Thyroid gland (tissue), 4 donors: ENCODE results near the gene CCDC61. TPM values are rescaled to one million over a fixed set of nuclear protein-coding genes. Genes with fewer than 3 reads are reported as not detected.

Source experiments
- DNase-seq, 2 donors: peaks; one replicate each; pipeline ENCODE4 v3.0.0-alpha.2; 2019
- H3K27ac ChIP-seq, 3 donors: fragments of 200-600 bp; sonication (generic); 1 replicate in 2 of 3; 2 replicates in 1 of 3; pipeline ENCODE4 v1.5.1; 2016 to 2019; ENCODE audit warnings: mild to moderate bottlenecking in 1 of 3, moderate library complexity in 1 of 3
- H3K27me3 ChIP-seq: fragments of 200-600 bp; sonication (generic); one replicate; pipeline ENCODE4 v1.5.1; 2019
- H3K36me3 ChIP-seq, 2 donors: fragments of 200-600 bp; sonication (generic); one replicate each; pipeline ENCODE4 v1.5.1; 2016 to 2019
- H3K4me1 ChIP-seq, 2 donors: fragments of 200-600 bp; sonication (generic); one replicate each; pipeline ENCODE4 v1.5.1; 2017 to 2019
- H3K4me3 ChIP-seq, 3 donors: fragments of 200-600 bp; sonication (generic); replicated peaks in 1 of 3; 1 replicate in 2 of 3; 2 replicates in 1 of 3; pipeline ENCODE4 v1.5.1; 2016; ENCODE audit warnings: mild to moderate bottlenecking in 1 of 3
- H3K9me3 ChIP-seq: fragments of 200-600 bp; sonication (generic); one replicate; pipeline ENCODE4 v1.5.1; 2017
- CTCF ChIP-seq, 6 experiments: fragments of 200-600 bp in 3 of 6; fragments of 450-650 bp in 3 of 6; sonication (generic) in 3 of 6; IDR thresholded peaks; one replicate each; pipeline ENCODE4 v1.5.1; 2016 to 2019; ENCODE audit warnings: antibody characterized with exemption in 6 of 6, mild to moderate bottlenecking in 2 of 6, inconsistent platforms in 1 of 6, moderate library complexity in 1 of 6
- POLR2A ChIP-seq, 2 donors: fragments of 450-650 bp; IDR thresholded peaks; one replicate each; pipeline ENCODE4 v1.6.1; 2017; ENCODE audit warnings: antibody characterized with exemption in 2 of 2, mild to moderate bottlenecking in 2 of 2, moderate library complexity in 1 of 2
- WGBS, 2 donors: methylation state at CpG; one replicate each; pipeline ENCODE4 v1.1.5; 2017; 5-methylcytosine and 5-hydroxymethylcytosine counted together
- intact Hi-C: fragments of 100-400 bp; cut with DNase I; formaldehyde crosslinking; loops from one replicate; pipeline ENCODE4 v1.15.1; 2023
- total RNA-seq, 4 donors: library from RNA; depleted of rRNA; stranded (reverse); fragments of >200 nt; gene quantifications; one replicate each; pipeline ENCODE4 v1.2.3, GENCODE V29; 2016

The CCDC61 gene
- total RNA-seq, 4 donors from 2014 or later: 8.5 to 12.4 (median 9.8) TPM

- no peaks in the 10 kb centered on the region for H3K27me3 ChIP-seq
- TF ChIP-seq POLR2A (IDR thresholded peaks at IDR 0.05): no peak
- TF ChIP-seq CTCF (IDR thresholded peaks at IDR 0.05): no peak
- no peaks in the 10 kb centered on the region for H3K9me3 ChIP-seq
- intact Hi-C loops: no loop called here
- WGBS, 2 donors: 62 to 67% methylated on average over 8 of the region's 8 CpGs
- H3K4me3 ChIP-seq: no peak overlapping the region
- H3K36me3 ChIP-seq: no peaks in the 10 kb centered on the region
- peaks cover 0 to 3% of the 10 kb centered on the region in 2 donors for H3K4me1 ChIP-seq
- H3K27ac ChIP-seq: peak overlapping the region in 2 of 3 donors; percentile 36 to 50
- DNase-seq: no peak
These were observed 35.7 kb upstream of the CCDC61 start for GRCh38 chr19:45959517-45960025.

- intact Hi-C loops: no loop called here
- peak overlapping the region in 1 of 3 donors; percentile 23 for H3K27ac ChIP-seq
- no peaks in the 10 kb centered on the region for H3K9me3 ChIP-seq
- H3K4me1 ChIP-seq: peaks cover 0 to 3% of the 10 kb centered on the region in 2 donors
- no peak overlapping the region for H3K4me3 ChIP-seq
- WGBS, 2 donors: 18 to 21% methylated on average over 13 to 19 of the region's 19 CpGs
- no peaks in the 10 kb centered on the region for H3K27me3 ChIP-seq
- no peaks in the 10 kb centered on the region for H3K36me3 ChIP-seq
- no peak for TF ChIP-seq POLR2A (IDR thresholded peaks at IDR 0.05)
- TF ChIP-seq CTCF (IDR thresholded peaks at IDR 0.05): no peak
- DNase-seq: no peak
These were observed 34.6 kb upstream of the CCDC61 start for GRCh38 chr19:45960595-45961235.

- Histone ChIP-seq H3K4me1 (peaks cover 0 to 3% of the 10 kb centered on the region in 2 donors), H3K4me3 (no peak overlapping the region), H3K27ac (no peak overlapping the region), H3K36me3 (no peaks in the 10 kb centered on the region), H3K27me3 (no peaks in the 10 kb centered on the region), H3K9me3 (no peaks in the 10 kb centered on the region)
- intact Hi-C loops: no loop called here
- TF ChIP-seq POLR2A (IDR thresholded peaks at IDR 0.05) (no peak), CTCF (IDR thresholded peaks at IDR 0.05) (no peak)
- WGBS, 2 donors: 83 to 86% methylated on average over 15 of the region's 15 CpGs
- no peak for DNase-seq
These were observed 33.2 kb upstream of the CCDC61 start for GRCh38 chr19:45962021-45962420.

- Histone ChIP-seq H3K36me3 (no peaks in the 10 kb centered on the region), H3K4me3 (no peak overlapping the region), H3K4me1 (no peaks in the 10 kb centered on the region), H3K27ac (no peak overlapping the region), H3K9me3 (no peaks in the 10 kb centered on the region), H3K27me3 (no peaks in the 10 kb centered on the region)
- WGBS, 2 donors: 51 to 64% methylated on average over 7 of the region's 7 CpGs
- no peak for DNase-seq
- intact Hi-C loops: no loop called here
- TF ChIP-seq CTCF (IDR thresholded peaks at IDR 0.05): no peak
- TF ChIP-seq POLR2A (IDR thresholded peaks at IDR 0.05): no peak
These were observed 28.0 kb upstream of the CCDC61 start for GRCh38 chr19:45967246-45967645.

- no peak for TF ChIP-seq CTCF (IDR thresholded peaks at IDR 0.05)
- TF ChIP-seq POLR2A (IDR thresholded peaks at IDR 0.05): no peak
- no peak overlapping the region for H3K4me3 ChIP-seq
- H3K9me3 ChIP-seq: no peaks in the 10 kb centered on the region
- no peaks in the 10 kb centered on the region for H3K4me1 ChIP-seq
- H3K36me3 ChIP-seq: no peaks in the 10 kb centered on the region
- intact Hi-C loops: no loop called here
- DNase-seq: no peak
- peaks cover 7% of the 10 kb centered on the region for H3K27me3 ChIP-seq
- WGBS, 2 donors: 66 to 73% methylated on average over 9 of the region's 9 CpGs
- no peak overlapping the region for H3K27ac ChIP-seq
These were observed 26.6 kb upstream of the CCDC61 start for GRCh38 chr19:45968626-45969025.
